GM21381 (cell line): ENCODE results near the gene BTBD3.

Experiments used
- ATAC-seq: cut with Tn5 transposase; IDR thresholded peaks from one replicate; pipeline ENCODE4 v1.9.1; 2021; ENCODE audit warnings: mild to moderate bottlenecking, moderate library complexity; ENCODE audit not compliant: unreplicated experiment

Gene BTBD3

DNA sequence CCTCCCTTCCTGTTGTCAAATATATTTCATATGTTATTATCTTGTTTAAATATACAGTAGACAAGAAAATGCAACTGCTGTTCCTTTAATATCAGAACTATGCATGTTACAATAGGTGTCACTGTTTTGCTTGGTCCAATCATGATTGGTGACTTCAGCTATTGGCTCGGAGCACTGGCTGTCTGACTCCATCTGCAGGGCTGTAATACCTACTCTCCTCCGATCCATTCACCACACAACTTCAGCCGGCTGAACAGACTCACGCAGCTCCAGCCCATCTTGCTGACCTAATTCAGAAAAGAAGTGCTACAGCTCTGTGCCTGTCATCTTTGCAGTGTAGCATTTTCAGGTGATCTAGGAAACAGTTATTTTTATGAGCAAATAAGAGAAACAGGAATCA is at the start of gene BTBD3:
TSS of gene BTBD3 (plus strand) at position 231 of the 400 bp plus-strand sequence. CDS start 383 bp downstream, outside the sequence.
- peak; percentile 90 for ATAC-seq

DNA sequence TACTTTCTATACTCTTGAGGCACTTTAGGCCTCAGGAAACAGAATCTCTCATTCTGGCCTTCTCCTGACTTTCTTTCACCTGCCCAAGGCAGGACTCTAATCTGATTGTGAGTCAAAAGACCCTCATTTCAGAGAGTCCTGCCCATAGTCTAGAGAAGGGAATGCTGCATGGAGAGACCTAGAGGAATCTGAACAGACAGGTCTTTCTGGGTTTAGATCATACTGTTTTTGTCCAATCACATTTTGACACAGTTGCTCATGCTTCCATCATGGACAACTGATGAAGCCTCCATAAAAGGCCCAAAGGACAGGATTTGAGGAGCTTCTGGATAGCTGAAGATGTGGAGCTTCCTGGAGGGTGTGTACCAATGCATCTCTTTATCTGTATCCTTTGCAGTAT is 48.1 kb upstream of the BTBD3 start:
- no peak for ATAC-seq

DNA sequence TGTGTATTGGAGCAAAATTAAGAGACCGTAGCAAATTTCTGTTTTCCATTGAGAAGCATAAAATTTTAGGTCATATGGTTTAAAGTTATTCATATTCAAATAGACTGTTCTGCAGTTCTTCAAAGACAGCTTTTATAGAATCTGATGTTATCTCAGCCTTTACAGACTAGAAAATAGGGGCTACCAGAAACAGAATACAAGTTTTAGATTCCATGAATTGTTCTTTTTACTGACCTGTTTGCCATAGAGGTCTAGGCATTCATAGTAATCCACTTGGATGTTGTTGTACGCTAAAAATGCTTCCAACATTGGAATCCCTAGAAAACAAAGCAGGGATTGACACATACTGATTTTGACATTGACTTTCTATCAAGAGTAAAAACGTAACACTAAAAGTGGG is 47.3 kb upstream of the BTBD3 start:
- ATAC-seq, result no peak

DNA sequence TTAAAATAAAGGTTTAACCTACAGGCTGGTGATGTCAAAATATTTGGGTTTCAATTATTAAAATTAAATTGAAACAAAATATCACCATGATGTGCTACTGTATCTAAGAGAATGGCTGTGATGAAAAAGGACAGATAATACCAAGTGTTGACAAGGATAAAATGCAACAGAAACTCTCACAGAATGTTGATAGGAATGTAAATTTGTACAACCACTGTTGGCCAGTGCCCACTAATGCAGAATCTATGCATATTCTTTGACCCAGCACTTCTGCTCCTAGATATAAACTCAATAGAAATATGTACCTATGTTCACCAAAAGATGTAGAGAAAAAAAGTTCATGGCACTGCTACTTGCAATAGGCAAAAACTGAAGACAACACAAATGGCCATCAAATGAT is 41.1 kb upstream of the BTBD3 start:
- no peak for ATAC-seq

DNA sequence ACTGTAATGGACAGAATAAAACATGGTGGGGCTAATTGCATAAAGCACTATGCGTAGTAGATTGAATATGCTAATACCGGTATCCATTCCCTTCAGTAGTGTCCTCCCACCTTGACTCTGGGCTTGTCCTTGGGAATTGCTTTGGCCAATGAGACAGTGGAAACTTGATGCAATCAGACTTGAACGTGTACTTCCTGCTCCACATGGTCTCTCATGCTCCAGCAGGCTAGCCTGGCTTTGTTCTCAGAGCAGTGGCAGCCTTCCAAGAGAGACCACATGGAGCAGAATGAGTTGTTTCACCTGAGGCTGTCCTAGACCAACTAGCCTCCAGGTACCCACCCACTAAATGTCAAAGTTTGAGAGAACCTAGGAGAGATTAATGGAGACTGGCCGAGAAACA is 37.0 kb upstream of the BTBD3 start:
- no peak for ATAC-seq

DNA sequence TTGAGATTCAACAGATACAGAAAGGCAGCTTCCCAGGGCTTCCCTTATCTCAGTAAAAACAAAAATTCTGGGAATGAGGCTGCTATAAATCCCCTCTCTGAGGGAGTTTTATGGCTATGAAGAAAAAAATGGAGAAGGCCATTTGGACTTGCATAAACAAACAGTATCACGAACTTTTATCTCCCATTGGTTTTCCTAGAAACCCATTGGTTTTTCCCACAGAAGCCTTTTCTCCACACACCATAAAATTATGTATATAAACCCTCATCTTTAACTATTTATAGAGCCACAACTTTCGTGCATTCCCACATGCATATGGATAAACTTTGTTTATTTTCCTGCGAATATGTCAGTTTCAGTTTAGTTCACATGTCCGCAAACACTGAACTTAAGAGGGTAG is 36.2 kb upstream of the BTBD3 start:
- no peak for ATAC-seq

DNA sequence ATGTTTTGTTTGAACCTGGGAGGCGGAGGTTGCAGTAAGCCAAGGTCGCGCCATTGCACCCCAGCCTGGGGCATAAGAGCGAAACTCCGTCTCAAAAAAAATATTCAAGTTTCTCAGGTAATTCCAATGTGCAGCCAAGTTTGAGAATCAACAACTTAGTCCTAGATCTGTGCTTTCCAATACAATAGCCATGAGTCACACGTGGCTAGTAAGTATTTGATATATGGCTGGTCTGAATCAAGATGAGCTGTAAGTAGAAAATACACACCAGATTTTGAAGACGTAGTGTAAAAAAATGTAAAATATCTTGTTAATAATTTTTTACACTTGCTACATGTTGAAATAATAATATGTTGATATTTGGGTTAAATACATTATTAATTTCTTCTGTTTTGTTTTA is 35.0 kb upstream of the BTBD3 start:
- ATAC-seq, result no peak

DNA sequence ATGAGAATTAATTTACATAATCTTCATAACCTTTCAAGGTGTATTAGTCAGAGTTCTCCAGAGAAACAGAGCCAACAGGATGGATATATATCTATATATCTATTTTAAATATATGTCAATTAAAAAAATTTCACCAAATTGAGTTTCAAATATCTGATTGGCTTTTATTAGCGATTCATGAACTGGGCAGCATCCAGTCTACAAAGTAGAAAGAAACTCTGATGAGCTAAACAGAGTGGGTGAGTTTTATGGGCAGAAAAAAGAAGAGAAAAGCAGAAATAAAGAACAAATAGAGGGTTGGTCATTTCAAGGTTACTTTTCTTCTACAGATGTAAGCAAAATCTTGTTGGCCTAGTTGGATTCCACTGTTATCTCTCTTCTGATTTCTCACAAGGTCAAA is 29.0 kb upstream of the BTBD3 start:
- no peak for ATAC-seq

DNA sequence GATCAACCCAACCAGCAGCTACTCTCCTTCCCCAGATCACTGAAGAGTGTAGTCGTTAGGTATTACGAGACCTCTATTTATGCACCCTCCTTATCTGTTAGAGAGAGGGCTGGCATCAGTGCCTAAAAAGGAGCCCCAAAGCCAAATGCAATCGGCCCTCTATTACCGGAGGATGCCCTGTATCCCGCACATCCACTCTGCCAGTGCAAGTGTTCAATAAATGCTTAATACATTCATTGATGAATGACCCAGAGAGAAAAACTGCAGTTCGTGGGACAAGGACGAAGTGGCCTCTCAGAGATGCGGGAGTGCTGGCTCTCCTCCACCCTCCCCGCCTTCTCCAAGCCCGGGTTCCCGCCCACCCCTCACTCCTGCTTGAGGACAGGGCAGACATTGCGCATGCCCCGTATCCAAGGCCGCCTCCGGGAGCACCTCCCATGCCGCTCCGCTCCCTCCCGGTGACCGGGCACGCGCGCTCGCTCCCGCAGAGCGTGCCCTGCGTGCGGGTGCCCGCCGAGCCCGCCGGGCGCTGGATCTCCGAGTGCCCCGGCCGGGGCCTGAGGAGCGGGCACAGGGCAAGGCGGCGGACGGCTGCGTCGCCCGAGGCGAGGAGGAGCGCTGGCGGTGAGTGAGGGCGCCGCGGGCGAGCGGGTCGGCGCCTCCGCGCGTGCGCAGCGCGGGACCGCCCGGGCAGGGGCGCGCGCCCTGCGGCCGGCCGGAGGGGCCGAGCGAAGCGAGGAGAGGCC is 27.2 kb upstream of the BTBD3 start:
- peak; percentile 66 for ATAC-seq

DNA sequence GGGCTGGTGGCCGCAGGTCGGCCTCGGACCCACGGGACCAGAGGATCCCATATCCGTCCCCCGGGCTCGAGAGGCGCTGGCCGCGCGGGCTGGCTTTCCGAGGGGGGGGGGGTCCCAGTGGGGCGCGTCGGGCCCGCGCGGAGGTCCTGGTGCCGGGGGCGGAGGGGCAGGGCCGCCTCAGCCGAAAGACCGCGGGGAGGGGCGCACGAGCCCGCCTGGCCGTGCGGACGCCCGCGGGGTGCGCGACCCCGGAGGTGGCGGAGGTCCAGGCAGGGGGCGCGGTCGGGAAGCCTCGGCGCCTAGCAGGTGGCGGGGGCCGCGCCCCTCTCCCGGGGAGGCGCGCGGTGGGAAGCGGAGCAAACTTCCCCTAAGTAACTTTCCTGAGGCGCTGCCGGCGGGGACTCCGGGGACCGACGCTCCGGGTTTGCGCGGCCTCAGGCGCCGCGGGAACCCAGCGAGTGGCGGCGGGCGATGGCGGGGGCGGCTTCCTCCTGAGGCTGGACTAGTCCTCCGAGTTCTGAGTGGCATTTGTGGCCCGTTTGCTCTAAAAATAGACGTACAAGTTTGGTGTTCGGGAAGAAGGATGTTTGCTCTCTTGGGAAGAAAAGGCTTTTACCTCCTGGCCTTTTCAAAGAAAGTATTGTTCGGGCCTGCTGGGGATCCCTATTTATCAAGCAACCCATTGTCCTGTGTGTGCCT is 26.5 kb upstream of the BTBD3 start:
- ATAC-seq, result peak; percentile 35

DNA sequence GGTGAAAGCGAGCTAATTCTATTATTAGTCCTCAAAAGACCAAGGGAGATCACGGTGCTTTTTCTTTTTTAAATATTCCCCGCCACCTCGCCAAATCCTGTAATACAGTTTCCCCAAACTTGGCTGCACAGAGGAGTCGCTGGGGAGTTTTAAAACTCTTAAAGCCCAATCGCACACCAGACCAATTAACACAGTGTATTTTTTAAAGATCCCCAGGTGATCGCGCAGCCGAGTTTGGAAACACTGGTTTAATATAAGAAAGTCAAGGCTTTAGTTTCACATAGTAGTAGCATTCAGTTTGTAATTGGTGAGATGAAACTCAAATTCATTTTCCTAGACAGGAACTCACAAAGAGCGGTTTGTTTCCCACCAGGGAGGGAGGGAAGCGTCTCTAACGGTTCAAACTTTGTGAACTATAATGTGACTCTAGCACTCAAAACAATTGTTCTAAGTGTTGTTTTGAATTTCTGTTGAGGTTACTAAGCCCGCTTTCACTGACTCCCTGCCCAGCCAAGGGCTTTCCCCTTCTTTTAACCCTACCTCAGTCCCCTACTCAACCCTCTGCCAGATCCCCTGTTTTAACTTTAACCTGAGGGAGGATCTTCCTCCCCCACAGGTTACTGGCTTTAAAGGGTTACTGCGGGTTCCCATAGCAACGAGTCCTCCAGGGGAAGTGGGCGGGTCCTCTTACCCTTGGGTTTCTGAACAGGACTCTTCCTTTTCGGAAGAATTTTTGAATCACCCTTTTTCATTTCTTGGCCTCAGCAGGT is 25.7 kb upstream of the BTBD3 start:
- ATAC-seq, result peak; percentile 45

DNA sequence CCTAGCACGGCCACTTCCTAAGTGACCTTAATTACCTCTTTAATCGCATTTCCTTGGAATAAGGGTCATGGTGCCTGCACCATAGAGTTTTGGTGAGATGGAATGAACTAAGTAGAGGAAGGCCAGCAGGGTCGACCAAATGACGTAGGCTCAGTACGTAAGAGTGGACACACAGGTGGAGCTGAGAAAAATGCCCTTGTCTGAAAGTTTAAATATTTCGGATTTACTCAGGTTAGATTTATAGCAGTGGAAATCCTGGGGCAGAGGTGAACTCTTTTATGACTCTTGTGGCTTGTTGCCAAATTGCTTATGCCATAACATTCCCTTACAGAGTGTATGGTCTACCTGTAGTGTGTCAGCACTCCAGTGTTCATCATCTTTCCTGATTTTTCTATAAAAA is 23.6 kb upstream of the BTBD3 start:
- ATAC-seq, result no peak

DNA sequence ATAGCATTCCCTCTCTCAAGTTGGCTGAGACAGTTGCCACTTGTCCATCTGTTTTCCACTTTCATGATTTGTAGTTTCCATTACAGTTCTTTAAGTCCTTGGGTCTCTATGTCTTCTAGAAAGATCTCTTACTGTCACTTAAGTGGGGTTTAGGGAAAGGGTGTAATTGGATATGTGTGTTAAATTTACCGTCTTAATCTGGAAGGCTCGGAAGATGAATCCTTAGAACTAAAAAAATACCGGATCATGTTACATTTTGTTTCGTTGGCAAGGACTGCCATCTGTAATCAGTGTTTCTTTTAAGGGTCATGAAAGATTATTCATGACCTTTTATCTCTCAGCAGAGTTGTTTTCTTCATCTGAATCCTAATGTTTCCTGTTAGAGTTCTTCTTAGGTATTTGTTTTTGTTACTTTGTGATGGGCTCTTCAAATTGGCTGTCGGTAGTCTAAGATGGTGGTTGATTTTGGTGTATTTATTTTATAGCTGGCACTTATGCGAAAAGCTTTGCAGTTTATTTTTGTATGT is 21.8 kb upstream of the BTBD3 start:
- ATAC-seq, result no peak

DNA sequence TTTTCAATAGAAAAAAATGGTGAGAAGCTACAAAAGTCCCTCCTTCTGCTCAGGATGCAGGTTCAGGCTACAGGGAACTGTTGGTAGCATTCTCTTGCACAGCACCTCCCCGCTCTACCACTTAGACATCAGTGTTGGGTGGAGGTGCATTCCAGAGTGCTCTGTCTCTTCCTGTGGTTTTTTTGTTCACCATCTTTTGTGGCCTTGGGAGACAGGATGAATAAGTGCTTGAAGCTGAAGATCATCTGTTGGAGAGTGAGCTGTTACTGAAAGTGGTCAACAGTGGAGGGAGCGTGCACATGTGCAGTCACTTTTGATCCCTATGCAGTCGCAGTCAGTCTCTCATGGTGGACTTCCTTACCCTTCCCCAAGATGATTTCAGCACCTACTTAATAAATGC is 16.6 kb upstream of the BTBD3 start:
- ATAC-seq, result no peak

DNA sequence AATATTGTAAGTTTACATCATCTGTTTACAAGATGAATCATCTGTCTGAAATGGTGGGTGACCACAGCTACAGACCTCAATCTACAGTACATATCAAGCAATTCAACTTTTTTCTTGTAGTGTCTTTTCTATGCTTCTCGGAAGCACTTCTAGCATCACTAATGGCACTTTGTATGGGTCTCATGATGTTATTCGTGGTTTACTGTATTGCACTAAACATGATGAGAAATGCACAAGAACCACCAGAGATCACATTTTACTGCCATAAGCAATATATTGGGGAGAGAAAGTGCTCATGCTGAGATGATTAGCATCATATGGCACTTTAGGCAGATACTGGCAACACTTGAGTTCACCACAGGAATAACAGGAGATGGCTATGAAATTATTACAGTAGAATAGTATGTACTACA is 15.4 kb upstream of the BTBD3 start:
- no peak for ATAC-seq

DNA sequence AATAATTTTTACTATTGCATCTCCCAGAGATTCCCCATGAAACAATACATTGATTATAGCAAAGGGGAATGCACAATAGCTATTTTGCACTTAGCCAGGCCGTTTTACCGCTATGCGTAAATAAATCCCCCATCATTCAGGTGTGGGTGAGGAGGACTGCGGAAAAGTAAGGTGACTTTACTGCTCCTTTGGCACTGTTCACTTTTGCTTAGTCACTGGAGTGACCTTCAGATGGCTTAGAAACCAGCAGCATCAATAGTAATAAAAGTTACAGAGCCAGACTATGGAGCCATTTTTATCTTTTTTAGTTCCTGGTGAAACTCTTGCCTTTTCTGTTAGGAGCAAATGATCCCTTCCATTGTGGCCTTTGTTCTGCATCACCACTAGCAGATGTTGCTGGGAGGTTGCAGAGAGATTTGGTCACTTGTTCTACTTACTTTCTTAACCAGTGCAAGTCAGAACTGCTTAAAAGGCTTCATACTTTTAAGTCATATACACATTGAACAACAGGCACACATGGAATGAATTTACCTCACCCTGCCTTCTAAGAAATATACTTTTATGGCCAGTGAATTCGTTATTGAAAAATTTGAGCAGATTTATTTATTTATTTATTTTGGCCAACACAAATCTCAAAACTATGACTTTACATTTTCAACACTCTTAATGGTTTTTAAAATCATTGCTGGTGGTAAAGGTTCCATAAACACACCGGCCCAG is 12.1 kb upstream of the BTBD3 start:
- no peak for ATAC-seq

DNA sequence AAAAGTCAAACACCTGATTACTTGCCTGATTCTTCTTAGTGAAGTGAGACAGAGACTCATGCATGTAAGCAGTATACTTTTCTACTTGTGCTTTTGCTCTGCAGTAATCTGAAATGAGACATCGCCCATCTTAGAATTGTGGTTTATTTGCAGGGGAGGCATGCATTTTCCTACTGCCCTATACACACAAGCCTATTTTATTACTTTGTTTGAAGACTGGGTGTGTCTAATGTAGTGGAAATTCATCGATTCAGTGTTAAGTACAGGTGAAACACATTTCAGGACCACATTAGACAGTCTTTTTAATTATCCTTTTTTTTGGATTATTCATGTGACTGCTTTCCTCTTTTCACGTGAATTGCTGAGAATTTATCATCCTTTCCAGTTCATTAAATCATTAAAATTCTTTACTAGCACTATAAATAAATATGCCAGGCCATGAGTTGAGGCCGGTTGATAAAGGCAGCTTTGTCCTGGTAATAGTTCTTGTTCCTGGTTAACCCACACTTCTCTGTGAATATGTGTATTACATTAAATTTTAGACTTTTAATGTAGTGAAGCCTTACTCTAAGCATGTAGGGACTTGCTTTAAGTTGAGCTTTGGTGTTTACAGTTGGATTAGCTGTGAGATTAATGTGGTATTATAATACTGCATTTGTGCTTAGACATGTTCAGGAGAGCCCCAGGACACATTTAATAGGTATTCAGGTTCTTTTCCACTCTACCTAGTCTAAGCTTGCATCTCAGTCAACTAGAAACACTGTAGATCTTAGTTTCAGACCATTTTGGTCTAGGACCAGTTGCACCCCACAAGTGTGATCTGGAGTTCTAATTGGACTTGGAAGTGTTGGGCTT is 10.8 kb upstream of the BTBD3 start:
- no peak for ATAC-seq

DNA sequence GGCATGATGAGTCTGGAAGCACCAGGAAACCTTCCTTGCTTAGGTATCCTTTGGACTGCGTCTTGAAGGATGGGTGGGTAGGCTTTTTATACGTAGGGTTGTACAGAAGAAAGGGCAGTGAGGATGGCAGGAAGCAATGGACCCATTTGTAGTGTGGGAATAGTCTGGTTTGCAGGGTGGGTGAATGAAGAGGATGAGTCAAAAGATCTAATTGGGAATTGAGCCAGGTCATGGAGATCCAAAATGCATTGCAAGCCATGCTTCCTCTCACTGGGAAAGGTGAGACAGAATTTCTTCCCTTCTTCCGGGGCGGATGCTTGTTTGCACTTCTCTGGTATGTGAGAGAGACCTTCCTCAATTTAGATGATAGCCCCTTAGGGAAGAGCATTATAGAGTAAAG is 10.1 kb upstream of the BTBD3 start:
- ATAC-seq, result no peak

DNA sequence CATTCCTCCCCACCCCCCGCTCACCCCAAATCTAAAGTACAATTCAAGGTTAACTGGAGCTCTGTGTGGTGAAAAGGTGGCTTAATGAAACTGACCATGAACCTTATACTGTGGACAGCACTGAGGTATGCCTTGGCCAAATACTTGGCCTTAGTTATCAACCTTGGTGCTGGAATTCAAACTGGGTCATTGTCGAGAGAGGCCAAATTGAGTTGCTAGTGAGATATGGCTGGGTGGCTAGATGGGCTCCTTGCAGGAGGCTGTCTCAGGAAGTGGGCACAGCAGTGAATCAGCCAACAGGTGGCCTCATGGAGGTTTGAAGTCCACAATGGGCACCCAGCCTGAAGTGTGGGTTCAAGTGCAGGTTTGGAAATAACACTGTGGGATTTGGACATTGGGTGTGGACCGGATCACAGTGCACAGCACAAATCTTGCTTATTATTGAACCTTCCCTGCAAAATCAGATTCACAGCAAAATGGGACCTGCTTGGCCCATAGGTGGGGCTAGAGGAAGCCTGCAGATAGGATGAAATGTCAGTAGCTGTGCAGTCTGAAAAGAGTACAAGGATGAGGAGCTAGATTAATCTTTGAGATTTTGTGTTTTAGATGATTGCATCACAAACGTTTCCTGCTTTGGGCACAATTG is 5.6 kb upstream of the BTBD3 start:
- ATAC-seq, result no peak
